ENCODE measurements around the gene ALOX5AP. TPM values are rescaled to one million over a fixed set of nuclear protein-coding genes. Genes with fewer than 3 reads are reported as not detected.

Gene ALOX5AP
- total and polyA plus RNA-seq, 10 of the 15 experiments (the other 5 are each of a cell fraction or from before 2014, with no cell fraction given), result 45.9 to 426 (median 109) TPM

DNA sequence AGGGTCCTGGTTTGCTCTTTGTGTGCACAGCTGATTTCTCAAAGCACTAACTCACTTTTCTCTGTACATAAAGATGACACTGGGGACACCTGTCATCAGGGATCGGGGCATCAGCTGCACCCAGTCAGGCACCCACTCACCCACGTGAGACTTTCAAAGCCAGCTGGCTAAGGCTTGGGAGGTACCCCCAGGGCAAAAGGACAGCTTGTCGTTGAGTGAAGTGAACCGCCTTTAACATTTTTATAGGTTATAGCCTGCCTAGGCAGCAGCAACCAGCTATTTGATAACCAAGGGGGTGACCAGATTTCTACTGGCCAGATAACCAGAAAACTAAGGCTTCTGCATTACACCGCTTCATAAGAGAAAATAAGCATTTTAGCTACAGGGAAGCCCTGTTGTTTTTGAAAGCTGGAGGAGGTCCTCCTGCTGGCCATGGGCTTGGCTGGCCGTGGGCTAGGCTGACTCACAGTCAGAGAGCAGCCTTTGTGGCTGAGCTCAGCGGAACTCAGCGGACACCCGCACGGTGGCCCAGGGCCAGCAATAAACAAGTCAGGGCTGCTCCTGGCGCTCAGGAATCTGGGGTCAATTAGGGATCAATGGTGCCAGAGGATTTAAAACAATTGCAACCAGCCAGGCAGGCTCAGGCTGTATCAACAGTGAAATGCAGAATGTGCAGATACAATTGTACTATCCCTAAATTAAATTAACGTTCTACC is 57.1 kb downstream of the ALOX5AP start:
- WGBS (ENCODE audit: insufficient coverage, insufficient replicate concordance, low lambda C conversion rate, missing lambda C conversion rate), result 52% methylated on average over 12 of the region's 12 CpGs
- ATAC-seq, result no peak
- no TSS peak for BruUV-seq (replicated peaks)
- Histone ChIP-seq H3K79me2 (ENCODE audit: control insufficient read depth, insufficient read depth, low read length) (no peaks in the 10 kb centered on the region), H3K27me3 (replicated peaks in 1 of 2; ENCODE audit: control insufficient read depth in 2 of 2, insufficient read depth in 2 of 2, low read length in 1 of 2) (no peaks in the 10 kb centered on the region), H3K4me1 (ENCODE audit: control insufficient read depth, insufficient read depth, low read length) (peaks cover 11% of the 10 kb centered on the region), H2AFZ (ENCODE audit: control insufficient read depth, low read depth, low read length) (no peak overlapping the region), H4K20me1 (ENCODE audit: control insufficient read depth, insufficient read depth) (no peaks in the 10 kb centered on the region), H3K36me3 (ENCODE audit: control insufficient read depth in 2 of 2, insufficient read depth in 2 of 2, low read length in 1 of 2) (no peaks in the 10 kb centered on the region), H3K9ac (ENCODE audit: control insufficient read depth, insufficient read depth, low read length) (no peak overlapping the region), H3K4me3 (no peak overlapping the region), H3K27ac (ENCODE audit: control insufficient read depth, insufficient read depth) (no peak overlapping the region), H3K9me3 (replicated peaks; ENCODE audit: control insufficient read depth, insufficient read depth, low read length) (no peaks in the 10 kb centered on the region), H3K4me2 (ENCODE audit: control insufficient read depth, insufficient read depth) (no peak overlapping the region)
- ChIA-PET RAD21 (ENCODE audit: unreplicated experiment) (interaction anchor here (1.4 kb wide), 1 partner anchor 25 kb away, joined by 4 read pairs; no protein-coding TSS in a partner anchor), POLR2A (interaction anchor here (1.0 kb wide), 1 partner anchor 387 kb away, joined by 3 read pairs; no protein-coding TSS in a partner anchor), CTCF (interaction anchor here (0.9 to 3.0 kb wide), 4 partner anchors 12 to 116 kb away, joined by 3 to 14 read pairs (median 4); no protein-coding TSS in a partner anchor), SMC1A (ENCODE audit: uncharacterized antibody, unreplicated experiment) (interaction anchor here (0.6 to 1.0 kb wide), 3 partner anchors 45 to 73 kb away, joined by 3 read pairs; no protein-coding TSS in a partner anchor)
- no peak for DNase-seq (ENCODE audit: low read depth, low spot score)
- no peak for FAIRE-seq
- in situ Hi-C loops (cut with MboI), result no loop called here
- intact Hi-C loops (cut with micrococcal nuclease; ENCODE audit: unreplicated experiment), result no loop called here
- TF ChIP-seq CBX3 (IDR thresholded peaks at IDR 0.05; ENCODE audit: borderline replicate concordance, low read depth) (no peak), YBX1 (IDR thresholded peaks at IDR 0.05) (no peak), SIX5 (IDR thresholded peaks at IDR 0.05; ENCODE audit: low read depth, low read length, severe bottlenecking) (no peak), LARP7 (IDR thresholded peaks at IDR 0.05) (no peak), SMAD1 (IDR thresholded peaks at IDR 0.05; ENCODE audit: low read depth, partially characterized antibody) (no peak), SREBF2 (IDR thresholded peaks at IDR 0.05; ENCODE audit: low read length) (no peak), IKZF2 (IDR thresholded peaks at IDR 0.05) (no peak), SUPT20H (IDR thresholded peaks at IDR 0.05; ENCODE audit: borderline replicate concordance, control insufficient read depth, low read depth, low read length) (no peak), RCOR1 (conservative IDR thresholded peaks at IDR 0.05; ENCODE audit: low read depth, low read length) (no peak), HDAC2 (IDR thresholded peaks at IDR 0.05) (no peak), NR2C2 (IDR thresholded peaks at IDR 0.05; ENCODE audit: borderline replicate concordance, control insufficient read depth, insufficient read length, low read depth) (no peak), EGR1 (IDR thresholded peaks at IDR 0.05; ENCODE audit: borderline replicate concordance in 1 of 2, low read depth in 2 of 2, low read length in 2 of 2) (no peak), TARDBP (IDR thresholded peaks at IDR 0.05; ENCODE audit: borderline replicate concordance) (no peak), PML (IDR thresholded peaks at IDR 0.05; ENCODE audit: low read length) (no peak)
- TF ChIP-seq, protein P1, sequence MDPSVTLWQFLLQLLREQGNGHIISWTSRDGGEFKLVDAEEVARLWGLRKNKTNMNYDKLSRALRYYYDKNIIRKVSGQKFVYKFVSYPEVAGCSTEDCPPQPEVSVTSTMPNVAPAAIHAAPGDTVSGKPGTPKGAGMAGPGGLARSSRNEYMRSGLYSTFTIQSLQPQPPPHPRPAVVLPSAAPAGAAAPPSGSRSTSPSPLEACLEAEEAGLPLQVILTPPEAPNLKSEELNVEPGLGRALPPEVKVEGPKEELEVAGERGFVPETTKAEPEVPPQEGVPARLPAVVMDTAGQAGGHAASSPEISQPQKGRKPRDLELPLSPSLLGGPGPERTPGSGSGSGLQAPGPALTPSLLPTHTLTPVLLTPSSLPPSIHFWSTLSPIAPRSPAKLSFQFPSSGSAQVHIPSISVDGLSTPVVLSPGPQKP (IDR thresholded peaks at IDR 0.05; ENCODE audit: low read depth, low read length), result no peak
- TF ChIP-seq, protein P2, sequence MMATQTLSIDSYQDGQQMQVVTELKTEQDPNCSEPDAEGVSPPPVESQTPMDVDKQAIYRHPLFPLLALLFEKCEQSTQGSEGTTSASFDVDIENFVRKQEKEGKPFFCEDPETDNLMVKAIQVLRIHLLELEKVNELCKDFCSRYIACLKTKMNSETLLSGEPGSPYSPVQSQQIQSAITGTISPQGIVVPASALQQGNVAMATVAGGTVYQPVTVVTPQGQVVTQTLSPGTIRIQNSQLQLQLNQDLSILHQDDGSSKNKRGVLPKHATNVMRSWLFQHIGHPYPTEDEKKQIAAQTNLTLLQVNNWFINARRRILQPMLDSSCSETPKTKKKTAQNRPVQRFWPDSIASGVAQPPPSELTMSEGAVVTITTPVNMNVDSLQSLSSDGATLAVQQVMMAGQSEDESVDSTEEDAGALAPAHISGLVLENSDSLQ (IDR thresholded peaks at IDR 0.05), result no peak
- TF ChIP-seq, protein P3, sequence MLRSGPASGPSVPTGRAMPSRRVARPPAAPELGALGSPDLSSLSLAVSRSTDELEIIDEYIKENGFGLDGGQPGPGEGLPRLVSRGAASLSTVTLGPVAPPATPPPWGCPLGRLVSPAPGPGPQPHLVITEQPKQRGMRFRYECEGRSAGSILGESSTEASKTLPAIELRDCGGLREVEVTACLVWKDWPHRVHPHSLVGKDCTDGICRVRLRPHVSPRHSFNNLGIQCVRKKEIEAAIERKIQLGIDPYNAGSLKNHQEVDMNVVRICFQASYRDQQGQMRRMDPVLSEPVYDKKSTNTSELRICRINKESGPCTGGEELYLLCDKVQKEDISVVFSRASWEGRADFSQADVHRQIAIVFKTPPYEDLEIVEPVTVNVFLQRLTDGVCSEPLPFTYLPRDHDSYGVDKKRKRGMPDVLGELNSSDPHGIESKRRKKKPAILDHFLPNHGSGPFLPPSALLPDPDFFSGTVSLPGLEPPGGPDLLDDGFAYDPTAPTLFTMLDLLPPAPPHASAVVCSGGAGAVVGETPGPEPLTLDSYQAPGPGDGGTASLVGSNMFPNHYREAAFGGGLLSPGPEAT (IDR thresholded peaks at IDR 0.05; ENCODE audit: low read depth), result no peak
- TF ChIP-seq, protein P4, sequence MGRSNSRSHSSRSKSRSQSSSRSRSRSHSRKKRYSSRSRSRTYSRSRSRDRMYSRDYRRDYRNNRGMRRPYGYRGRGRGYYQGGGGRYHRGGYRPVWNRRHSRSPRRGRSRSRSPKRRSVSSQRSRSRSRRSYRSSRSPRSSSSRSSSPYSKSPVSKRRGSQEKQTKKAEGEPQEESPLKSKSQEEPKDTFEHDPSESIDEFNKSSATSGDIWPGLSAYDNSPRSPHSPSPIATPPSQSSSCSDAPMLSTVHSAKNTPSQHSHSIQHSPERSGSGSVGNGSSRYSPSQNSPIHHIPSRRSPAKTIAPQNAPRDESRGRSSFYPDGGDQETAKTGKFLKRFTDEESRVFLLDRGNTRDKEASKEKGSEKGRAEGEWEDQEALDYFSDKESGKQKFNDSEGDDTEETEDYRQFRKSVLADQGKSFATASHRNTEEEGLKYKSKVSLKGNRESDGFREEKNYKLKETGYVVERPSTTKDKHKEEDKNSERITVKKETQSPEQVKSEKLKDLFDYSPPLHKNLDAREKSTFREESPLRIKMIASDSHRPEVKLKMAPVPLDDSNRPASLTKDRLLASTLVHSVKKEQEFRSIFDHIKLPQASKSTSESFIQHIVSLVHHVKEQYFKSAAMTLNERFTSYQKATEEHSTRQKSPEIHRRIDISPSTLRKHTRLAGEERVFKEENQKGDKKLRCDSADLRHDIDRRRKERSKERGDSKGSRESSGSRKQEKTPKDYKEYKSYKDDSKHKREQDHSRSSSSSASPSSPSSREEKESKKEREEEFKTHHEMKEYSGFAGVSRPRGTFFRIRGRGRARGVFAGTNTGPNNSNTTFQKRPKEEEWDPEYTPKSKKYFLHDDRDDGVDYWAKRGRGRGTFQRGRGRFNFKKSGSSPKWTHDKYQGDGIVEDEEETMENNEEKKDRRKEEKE (IDR thresholded peaks at IDR 0.05), result no peak

All from GM12878 (cell line).